Measurements from ENCODE around the gene ISYNA1. TPM values are rescaled to one million over a fixed set of nuclear protein-coding genes. Genes with fewer than 3 reads are reported as not detected.

ISYNA1 gene
- total and polyA plus RNA-seq, 2 donors (not counting 1 experiment from before 2014, with no cell fraction given), result 22.6 to 28.3 TPM

DNA sequence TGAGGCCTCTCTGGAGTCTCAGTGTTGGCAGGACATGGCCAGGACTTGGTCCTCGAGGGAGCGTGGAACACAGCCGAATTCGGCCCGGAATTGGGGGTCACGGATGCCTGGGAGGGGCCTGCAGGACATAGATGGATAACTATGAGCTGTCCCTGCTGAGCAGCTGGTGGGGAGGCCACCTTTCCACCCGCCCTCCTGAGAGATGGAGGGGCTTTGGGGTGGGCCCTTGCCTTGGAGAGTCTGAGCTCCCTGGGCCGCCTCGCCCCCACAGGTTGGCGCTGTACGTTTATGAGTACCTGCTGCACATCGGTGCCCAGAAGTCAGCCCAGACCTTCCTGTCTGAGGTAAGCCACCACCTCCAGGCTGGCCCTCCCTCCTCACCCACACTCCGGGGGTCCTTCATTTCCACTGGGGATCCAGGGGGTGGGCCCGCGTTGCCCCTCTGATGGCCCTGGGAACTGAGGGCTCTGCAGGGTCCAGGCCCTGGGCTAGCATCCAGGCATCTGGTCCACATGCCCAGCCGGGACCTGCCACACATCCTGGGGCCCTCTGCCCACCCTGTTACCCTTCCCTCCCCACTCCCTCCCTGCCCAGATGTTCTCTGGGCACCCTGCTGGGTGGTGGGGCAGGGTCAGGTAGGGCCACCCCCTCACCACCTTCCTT, 10.7 kb downstream of the ISYNA1 start:
- H3K4me2 ChIP-seq (replicated peaks; ENCODE audit: low read depth, low read length, poor library complexity, severe bottlenecking), result no peak overlapping the region
- peaks cover 26% of the 10 kb centered on the region for H3K79me2 ChIP-seq (ENCODE audit: control insufficient read depth, insufficient read depth, low read length)
- no peak overlapping the region for H3K4me3 Mint-ChIP-seq
- no peak overlapping the region for H2AFZ ChIP-seq (ENCODE audit: insufficient read depth, low read depth, low read length, poor library complexity, severe bottlenecking)
- peaks cover 26 to 38% of the 10 kb centered on the region in 2 donors for H3K4me1 ChIP-seq (ENCODE audit: control insufficient read depth in 2 of 2, insufficient read depth in 2 of 2, low read length in 2 of 2)
- H3K36me3 ChIP-seq (replicated peaks in 1 of 2; ENCODE audit: control extremely low read depth in 1 of 2, control insufficient read depth in 1 of 2, extremely low read depth in 1 of 2, insufficient read depth in 2 of 2, low read length in 1 of 2), result no peaks in the 10 kb centered on the region
- DNase-seq (peak; percentile 43), ATAC-seq (ENCODE audit: low read depth) (no peak)
- peaks cover 27% of the 10 kb centered on the region for H3K4me1 Mint-ChIP-seq
- H3K27ac ChIP-seq (ENCODE audit: low read length in 2 of 2), result no peak overlapping the region
- H3K9me3 ChIP-seq (ENCODE audit: control extremely low read depth in 1 of 3, control insufficient read depth in 2 of 3, insufficient read depth in 1 of 3, low read length in 2 of 3), result no peaks in the 10 kb centered on the region
- intact Hi-C loops (cut with micrococcal nuclease), result no loop called here
- H3K4me3 ChIP-seq (ENCODE audit: control extremely low read depth in 1 of 5, extremely low read depth in 1 of 5, insufficient read depth in 1 of 5, low read depth in 2 of 5, low read length in 4 of 5), result no peak overlapping the region
- no peaks in the 10 kb centered on the region for H3K9me3 Mint-ChIP-seq (ENCODE audit: insufficient read depth)
- TF ChIP-seq, protein P1, sequence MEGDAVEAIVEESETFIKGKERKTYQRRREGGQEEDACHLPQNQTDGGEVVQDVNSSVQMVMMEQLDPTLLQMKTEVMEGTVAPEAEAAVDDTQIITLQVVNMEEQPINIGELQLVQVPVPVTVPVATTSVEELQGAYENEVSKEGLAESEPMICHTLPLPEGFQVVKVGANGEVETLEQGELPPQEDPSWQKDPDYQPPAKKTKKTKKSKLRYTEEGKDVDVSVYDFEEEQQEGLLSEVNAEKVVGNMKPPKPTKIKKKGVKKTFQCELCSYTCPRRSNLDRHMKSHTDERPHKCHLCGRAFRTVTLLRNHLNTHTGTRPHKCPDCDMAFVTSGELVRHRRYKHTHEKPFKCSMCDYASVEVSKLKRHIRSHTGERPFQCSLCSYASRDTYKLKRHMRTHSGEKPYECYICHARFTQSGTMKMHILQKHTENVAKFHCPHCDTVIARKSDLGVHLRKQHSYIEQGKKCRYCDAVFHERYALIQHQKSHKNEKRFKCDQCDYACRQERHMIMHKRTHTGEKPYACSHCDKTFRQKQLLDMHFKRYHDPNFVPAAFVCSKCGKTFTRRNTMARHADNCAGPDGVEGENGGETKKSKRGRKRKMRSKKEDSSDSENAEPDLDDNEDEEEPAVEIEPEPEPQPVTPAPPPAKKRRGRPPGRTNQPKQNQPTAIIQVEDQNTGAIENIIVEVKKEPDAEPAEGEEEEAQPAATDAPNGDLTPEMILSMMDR (IDR thresholded peaks at IDR 0.05), result no peak
- TF ChIP-seq EZH2 (IDR thresholded peaks at IDR 0.05; ENCODE audit: borderline replicate concordance, insufficient read depth, low read depth, low read length, poor library complexity, severe bottlenecking), result no peak
- WGBS (ENCODE audit: insufficient coverage), result 91% methylated on average over 15 of the region's 16 CpGs
- ChIA-PET CTCF (interaction anchor here (2.4 kb wide), 1 partner anchor 39 kb away, joined by 7 read pairs; no protein-coding TSS in a partner anchor), POLR2A (interaction anchor here (1.2 kb wide), 1 partner anchor 148 kb away, joined by 5 read pairs; no protein-coding TSS in a partner anchor)
- no peaks in the 10 kb centered on the region for H3K27me3 Mint-ChIP-seq
- peaks cover 23% of the 10 kb centered on the region for H4K20me1 ChIP-seq (ENCODE audit: control insufficient read depth, insufficient read depth, low read length, poor library complexity, severe bottlenecking)
- no peaks in the 10 kb centered on the region for H3K27me3 ChIP-seq (replicated peaks in 1 of 4; ENCODE audit: control extremely low read depth in 1 of 4, control insufficient read depth in 3 of 4, insufficient read depth in 4 of 4, low read length in 3 of 4)
- H3K27ac Mint-ChIP-seq, result peak overlapping the region; percentile 77
- no peak overlapping the region for H3K9ac ChIP-seq (ENCODE audit: low read length)

DNA sequence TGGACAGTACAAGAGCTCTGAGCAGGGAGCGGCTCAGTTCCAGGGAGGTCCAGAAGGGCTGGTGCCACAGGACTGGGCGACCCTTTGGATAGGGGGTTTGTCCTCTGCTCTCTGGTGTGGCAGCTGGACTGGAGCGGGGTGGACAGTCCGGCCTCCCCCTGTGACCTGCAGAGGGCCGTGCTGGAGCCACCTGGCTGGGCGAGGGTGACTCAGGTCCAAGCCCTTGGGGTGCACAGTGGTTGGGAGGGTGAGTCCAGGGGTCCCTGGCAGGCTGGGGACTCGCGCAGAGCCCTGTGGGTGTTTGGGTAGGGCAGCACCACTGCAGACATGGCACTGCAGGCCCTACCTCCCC, 11.5 kb downstream of the ISYNA1 start:
- ATAC-seq (ENCODE audit: low read depth), result no peak
- Histone ChIP-seq H3K79me2 (ENCODE audit: control insufficient read depth, insufficient read depth, low read length) (peaks cover 22% of the 10 kb centered on the region), H3K9ac (ENCODE audit: low read length) (no peak overlapping the region)

More for the DNA sequence above, 11.5 kb downstream of the ISYNA1 start:
- ChIA-PET POLR2A (no interaction called here), CTCF (interaction anchor here (0.6 to 2.4 kb wide), 2 partner anchors 38 to 156 kb away, joined by 3 to 7 read pairs; no protein-coding TSS in a partner anchor)
- peaks cover 25% of the 10 kb centered on the region for H4K20me1 ChIP-seq (ENCODE audit: control insufficient read depth, insufficient read depth, low read length, poor library complexity, severe bottlenecking)
- H3K27me3 ChIP-seq (replicated peaks in 1 of 4; ENCODE audit: control extremely low read depth in 1 of 4, control insufficient read depth in 3 of 4, insufficient read depth in 4 of 4, low read length in 3 of 4), result no peaks in the 10 kb centered on the region
- H3K9me3 ChIP-seq (ENCODE audit: control extremely low read depth in 1 of 3, control insufficient read depth in 2 of 3, insufficient read depth in 1 of 3, low read length in 2 of 3), result no peaks in the 10 kb centered on the region
- Mint-ChIP-seq H3K4me1 (peaks cover 30% of the 10 kb centered on the region), H3K4me3 (no peak overlapping the region), H3K27me3 (no peaks in the 10 kb centered on the region), H3K27ac (peak overlapping the region; percentile 46), H3K9me3 (ENCODE audit: insufficient read depth) (no peaks in the 10 kb centered on the region)
- DNase-seq, result peak; percentile 37
- WGBS (ENCODE audit: insufficient coverage), result 95% methylated on average over 8 of the region's 8 CpGs
- H3K27ac ChIP-seq (ENCODE audit: low read length in 2 of 2), result no peak overlapping the region
- peaks cover 28 to 41% of the 10 kb centered on the region in 2 donors for H3K4me1 ChIP-seq (ENCODE audit: control insufficient read depth in 2 of 2, insufficient read depth in 2 of 2, low read length in 2 of 2)
- H3K36me3 ChIP-seq (replicated peaks in 1 of 2; ENCODE audit: control extremely low read depth in 1 of 2, control insufficient read depth in 1 of 2, extremely low read depth in 1 of 2, insufficient read depth in 2 of 2, low read length in 1 of 2), result no peaks in the 10 kb centered on the region
- no peak overlapping the region for H3K4me3 ChIP-seq (ENCODE audit: control extremely low read depth in 1 of 5, extremely low read depth in 1 of 5, insufficient read depth in 1 of 5, low read depth in 2 of 5, low read length in 4 of 5)
- no peak overlapping the region for H3K4me2 ChIP-seq (replicated peaks; ENCODE audit: low read depth, low read length, poor library complexity, severe bottlenecking)
- no peak overlapping the region for H2AFZ ChIP-seq (ENCODE audit: insufficient read depth, low read depth, low read length, poor library complexity, severe bottlenecking)
- TF ChIP-seq EZH2 (IDR thresholded peaks at IDR 0.05; ENCODE audit: borderline replicate concordance, insufficient read depth, low read depth, low read length, poor library complexity, severe bottlenecking), result no peak
- TF ChIP-seq, protein P1 (IDR thresholded peaks at IDR 0.05), result no peak
- intact Hi-C loops (cut with micrococcal nuclease), result no loop called here
